OCI-LY1 (cell line): ENCODE data around the gene PAX5.

Experiments used
- H2AFZ ChIP-seq: fragments of 200-600 bp; sonication (generic), shearing (Covaris generic); 2 replicates; pipeline ENCODE4 v1.6.0; 2014; ENCODE audit warnings: antibody characterized with exemption, mild to moderate bottlenecking, low read length
- H3F3A ChIP-seq: fragments of 200-600 bp; sonication (generic), shearing (Covaris generic); 2 replicates; pipeline ENCODE4 v1.6.0; 2014; ENCODE audit warnings: mild to moderate bottlenecking, antibody characterized with exemption, low read length, moderate library complexity; ENCODE audit not compliant: insufficient read depth
- H3K27ac ChIP-seq: fragments of 200-600 bp; sonication (generic); 2 replicates; pipeline ENCODE4 v1.5.1; 2014; ENCODE audit warnings: low read length, mixed run types, mild to moderate bottlenecking, low read depth; ENCODE audit not compliant: poor library complexity, severe bottlenecking
- H3K27me3 ChIP-seq: fragments of 200-600 bp; sonication (generic); 2 replicates; pipeline ENCODE4 v1.6.0; 2014; ENCODE audit warnings: antibody characterized with exemption, mild to moderate bottlenecking, low read length, moderate library complexity; ENCODE audit not compliant: insufficient read depth
- H3K36me3 ChIP-seq: fragments of 200-600 bp; sonication (generic); 2 replicates; pipeline ENCODE4 v1.6.1; 2014; ENCODE audit warnings: mild to moderate bottlenecking, antibody characterized with exemption, low read length, moderate library complexity, mixed read lengths; ENCODE audit not compliant: insufficient read depth
- H3K4me1 ChIP-seq: fragments of 200-600 bp; sonication (generic); 2 replicates; pipeline ENCODE4 v1.5.1; 2014; ENCODE audit warnings: mild to moderate bottlenecking, low read length, moderate library complexity; ENCODE audit not compliant: insufficient read depth, severe bottlenecking
- H3K4me2 ChIP-seq: fragments of 200-600 bp; sonication (generic), shearing (Covaris generic); 2 replicates; pipeline ENCODE4 v1.6.1; 2014; ENCODE audit warnings: low read length
- H3K4me3 ChIP-seq: fragments of 200-600 bp; sonication (generic); 2 replicates; pipeline ENCODE4 v1.5.1; 2014; ENCODE audit warnings: low read length, low read depth, mild to moderate bottlenecking, mixed read lengths; ENCODE audit not compliant: poor library complexity, severe bottlenecking
- H3K79me2 ChIP-seq: fragments of 200-600 bp; shearing (Covaris generic); 2 replicates; pipeline ENCODE4 v1.6.1; 2016; ENCODE audit warnings: mixed run types, low read length, mixed read lengths; ENCODE audit not compliant: insufficient read depth
- H3K9ac ChIP-seq: fragments of 200-600 bp; sonication (generic), shearing (Covaris generic); 2 replicates; pipeline ENCODE4 v1.6.1; 2014; ENCODE audit warnings: mild to moderate bottlenecking, low read length, mixed read lengths
- H3K9me2 ChIP-seq: fragments of 200-600 bp; sonication (generic), shearing (Covaris generic); 2 replicates; pipeline ENCODE4 v1.6.1; 2014; ENCODE audit warnings: low read depth, mild to moderate bottlenecking, low read length, mixed read lengths
- H3K9me3 ChIP-seq: fragments of 200-600 bp; shearing (Covaris generic); 2 replicates; pipeline ENCODE4 v1.6.1; 2014; ENCODE audit warnings: low read length, mixed read lengths
- H4K20me1 ChIP-seq: fragments of 200-600 bp; sonication (generic), shearing (Covaris generic); 2 replicates; pipeline ENCODE4 v1.6.0; 2016; ENCODE audit warnings: mild to moderate bottlenecking, low read length; ENCODE audit not compliant: insufficient read depth
- EZH2 ChIP-seq: fragments of 200-600 bp; sonication (generic), shearing (Covaris generic); IDR thresholded peaks from 2 replicates; pipeline ENCODE4 v1.8.0; 2017; ENCODE audit warnings: borderline replicate concordance, mixed run types, mild to moderate bottlenecking, antibody characterized with exemption, low read length, moderate library complexity, mixed read lengths
- TF ChIP-seq, protein P1 (sequence below): fragments of 200-600 bp; sonication (generic), shearing (Covaris generic); IDR thresholded peaks from 2 replicates; pipeline ENCODE4 v1.5.1; 2017; ENCODE audit warnings: mild to moderate bottlenecking, antibody characterized with exemption, low read length, moderate library complexity, mixed read lengths

The PAX5 gene

DNA sequence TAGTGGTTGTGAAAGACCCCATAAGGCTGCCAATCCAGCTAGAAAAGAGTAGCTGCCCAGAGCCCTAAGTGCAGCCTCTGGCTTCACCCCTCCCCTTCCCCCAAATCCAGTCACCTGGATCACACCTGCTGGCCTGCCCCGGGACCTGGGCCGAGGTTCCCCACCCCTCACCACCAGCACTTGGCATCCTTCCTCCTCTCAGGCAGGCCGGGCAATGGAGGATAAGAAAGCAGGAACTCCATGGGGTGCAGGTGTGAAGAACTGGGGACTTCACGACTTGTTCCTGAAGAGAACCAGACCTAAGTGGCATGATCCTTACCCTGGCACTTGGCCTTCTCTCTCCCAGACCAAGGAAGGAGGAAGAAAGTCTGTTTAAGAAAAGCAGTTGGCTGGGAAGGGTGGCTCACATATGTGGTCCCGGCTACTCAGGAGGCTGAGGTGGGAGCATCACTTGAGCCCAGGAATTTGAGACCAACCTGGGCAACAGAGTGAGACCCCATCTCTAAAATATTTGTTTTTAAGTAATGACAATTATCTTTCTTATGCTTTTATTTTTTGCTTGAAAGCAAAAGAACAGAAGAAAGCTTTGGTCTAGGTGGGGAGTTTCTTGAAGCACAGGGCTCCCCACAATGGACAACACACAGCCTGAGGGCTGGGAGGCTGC, 131.1 kb downstream of the PAX5 start:
- Histone ChIP-seq H3K4me3 (no peak overlapping the region), H3K27me3 (no peaks in the 10 kb centered on the region), H2AFZ (no peak overlapping the region), H3K9me3 (no peaks in the 10 kb centered on the region), H3K4me2 (no peak overlapping the region), H3K36me3 (peaks cover 75% of the 10 kb centered on the region; the same call in 1 of the 2 replicates), H3K4me1 (no peaks in the 10 kb centered on the region), H3K9ac (no peak overlapping the region), H3K79me2 (no peaks in the 10 kb centered on the region), H3K9me2 (no peaks in the 10 kb centered on the region), H4K20me1 (no peaks in the 10 kb centered on the region), H3K27ac (peak overlapping the region; percentile 18), H3F3A (no peaks in the 10 kb centered on the region)
- no peak for TF ChIP-seq EZH2

DNA sequence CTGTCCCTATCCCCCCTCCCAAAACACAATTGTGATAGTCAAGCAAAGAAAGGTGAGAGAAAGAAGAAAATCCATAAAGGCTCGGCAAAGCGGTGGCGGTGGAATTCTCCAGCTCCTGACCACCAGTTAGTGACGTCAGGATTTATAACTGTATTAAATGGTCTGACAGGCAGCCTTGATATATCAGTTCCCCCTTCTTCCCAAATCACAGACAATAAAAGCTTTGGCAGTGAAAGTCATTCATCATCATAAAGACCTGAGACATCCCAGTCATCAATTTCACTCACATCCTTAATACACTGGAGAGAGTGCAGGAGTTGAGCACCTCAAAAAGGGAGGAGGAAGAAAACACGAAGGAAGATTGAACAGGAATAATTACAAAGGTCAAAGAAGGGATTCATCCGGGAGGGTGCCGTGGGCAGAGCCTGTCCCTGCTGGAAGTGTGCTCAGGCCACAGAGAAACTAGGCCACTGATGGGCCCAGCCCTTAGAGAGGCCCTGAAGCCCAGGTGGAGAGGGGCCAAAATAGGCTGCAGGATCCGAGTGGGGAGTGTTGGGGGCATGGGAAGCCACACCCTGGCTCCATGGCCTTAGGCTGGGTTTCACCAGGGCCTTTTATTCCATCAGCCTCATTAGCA, 131.9 kb downstream of the PAX5 start:
- H3K27me3 ChIP-seq, result no peaks in the 10 kb centered on the region
- H3F3A ChIP-seq, result no peaks in the 10 kb centered on the region
- no peak overlapping the region for H3K27ac ChIP-seq
- no peaks in the 10 kb centered on the region for H3K9me3 ChIP-seq
- no peak for TF ChIP-seq EZH2
- TF ChIP-seq, protein P1, sequence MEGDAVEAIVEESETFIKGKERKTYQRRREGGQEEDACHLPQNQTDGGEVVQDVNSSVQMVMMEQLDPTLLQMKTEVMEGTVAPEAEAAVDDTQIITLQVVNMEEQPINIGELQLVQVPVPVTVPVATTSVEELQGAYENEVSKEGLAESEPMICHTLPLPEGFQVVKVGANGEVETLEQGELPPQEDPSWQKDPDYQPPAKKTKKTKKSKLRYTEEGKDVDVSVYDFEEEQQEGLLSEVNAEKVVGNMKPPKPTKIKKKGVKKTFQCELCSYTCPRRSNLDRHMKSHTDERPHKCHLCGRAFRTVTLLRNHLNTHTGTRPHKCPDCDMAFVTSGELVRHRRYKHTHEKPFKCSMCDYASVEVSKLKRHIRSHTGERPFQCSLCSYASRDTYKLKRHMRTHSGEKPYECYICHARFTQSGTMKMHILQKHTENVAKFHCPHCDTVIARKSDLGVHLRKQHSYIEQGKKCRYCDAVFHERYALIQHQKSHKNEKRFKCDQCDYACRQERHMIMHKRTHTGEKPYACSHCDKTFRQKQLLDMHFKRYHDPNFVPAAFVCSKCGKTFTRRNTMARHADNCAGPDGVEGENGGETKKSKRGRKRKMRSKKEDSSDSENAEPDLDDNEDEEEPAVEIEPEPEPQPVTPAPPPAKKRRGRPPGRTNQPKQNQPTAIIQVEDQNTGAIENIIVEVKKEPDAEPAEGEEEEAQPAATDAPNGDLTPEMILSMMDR, result no peak
- no peak overlapping the region for H3K9ac ChIP-seq
- no peaks in the 10 kb centered on the region for H3K9me2 ChIP-seq
- H3K4me3 ChIP-seq, result no peak overlapping the region
- no peaks in the 10 kb centered on the region for H4K20me1 ChIP-seq
- H3K4me1 ChIP-seq, result no peaks in the 10 kb centered on the region
- H3K36me3 ChIP-seq, result peaks cover 73% of the 10 kb centered on the region; the same call in 1 of the 2 replicates
- no peaks in the 10 kb centered on the region for H3K79me2 ChIP-seq
- H2AFZ ChIP-seq, result no peak overlapping the region
- H3K4me2 ChIP-seq, result no peak overlapping the region

GRCh38 chr9:36901528-36901927, 132.5 kb downstream of the PAX5 start:
- no peak overlapping the region for H2AFZ ChIP-seq
- peaks cover 72% of the 10 kb centered on the region; the same call in 1 of the 2 replicates for H3K36me3 ChIP-seq
- no peak overlapping the region for H3K9ac ChIP-seq
- H3K4me3 ChIP-seq, result no peak overlapping the region
- H3K9me3 ChIP-seq, result no peaks in the 10 kb centered on the region
- H3K4me1 ChIP-seq, result no peaks in the 10 kb centered on the region
- H3K27ac ChIP-seq, result no peak overlapping the region
- H4K20me1 ChIP-seq, result no peaks in the 10 kb centered on the region
- no peaks in the 10 kb centered on the region for H3K9me2 ChIP-seq
- no peak for TF ChIP-seq EZH2
- TF ChIP-seq, protein P1, result no peak
- H3K27me3 ChIP-seq, result no peaks in the 10 kb centered on the region
- no peaks in the 10 kb centered on the region for H3K79me2 ChIP-seq
- H3K4me2 ChIP-seq, result no peak overlapping the region
- H3F3A ChIP-seq, result no peaks in the 10 kb centered on the region
